Testis (tissue), 3 donors: ENCODE results near the gene GRIK5. TPM values are rescaled to one million over a fixed set of nuclear protein-coding genes. Genes with fewer than 3 reads are reported as not detected.

Experiments
- DNase-seq: peaks from one replicate; pipeline ENCODE4 v3.0.0-alpha.2; 2019
- H3K27ac ChIP-seq, 2 donors: fragments of 200-600 bp; sonication (generic); one replicate each; pipeline ENCODE4 v1.5.1; 2019
- H3K27me3 ChIP-seq: fragments of 200-600 bp; sonication (generic); one replicate; pipeline ENCODE4 v1.5.1; 2019
- H3K36me3 ChIP-seq: fragments of 200-600 bp; sonication (generic); one replicate; pipeline ENCODE4 v1.5.1; 2017; ENCODE audit warnings: low read depth; ENCODE audit errors: missing control alignments
- H3K4me1 ChIP-seq: fragments of 200-600 bp; sonication (generic); one replicate; pipeline ENCODE4 v1.5.1; 2019
- H3K4me3 ChIP-seq, 2 donors: fragments of 200-600 bp; sonication (generic); one replicate each; pipeline ENCODE4 v1.5.1; 2017 to 2019
- H3K9me3 ChIP-seq: fragments of 200-600 bp; sonication (generic); one replicate; pipeline ENCODE4 v1.5.1; 2017
- CTCF ChIP-seq, 3 experiments: fragments of 450-650 bp in 2 of 3; fragments of 200-600 bp in 1 of 3; sonication (generic) in 1 of 3; IDR thresholded peaks; one replicate each; pipeline ENCODE4 v1.5.1; 2016 to 2019; ENCODE audit warnings: antibody characterized with exemption in 3 of 3, mild to moderate bottlenecking in 2 of 3, moderate library complexity in 1 of 3
- POLR2A ChIP-seq: fragments of 450-650 bp; IDR thresholded peaks from one replicate; pipeline ENCODE4 v1.6.1; 2017; ENCODE audit warnings: antibody characterized with exemption, mild to moderate bottlenecking, moderate library complexity
- WGBS, 2 donors: methylation state at CpG; one replicate each; pipeline ENCODE4 v1.1.5; 2018; 5-methylcytosine and 5-hydroxymethylcytosine counted together
- intact Hi-C: fragments of 100-400 bp; cut with DNase I; formaldehyde crosslinking; loops from one replicate; pipeline ENCODE4 v1.15.1; 2023; ENCODE audit warnings: low total_unique reads
- polyA plus RNA-seq: library from polyadenylated mRNA; stranded (reverse); fragments of 350-450 nt; fragmentation: Illumina TruSeq; extraction: RNeasy Lipid Tissue Mini Kit (QIAGEN cat#74804); gene quantifications from one replicate; pipeline ENCODE4 v1.2.3, GENCODE V29; 2014; ENCODE audit warnings: low read depth, low replicate concordance; ENCODE audit not compliant: insufficient read depth
- total RNA-seq, 2 donors: library from RNA; depleted of rRNA; stranded (reverse); fragments of >200 nt; gene quantifications; one replicate each; pipeline ENCODE4 v1.2.3, GENCODE V29; 2016

The GRIK5 gene
- total and polyA plus RNA-seq, 3 donors from 2014 or later: 31.7 to 87.4 (median 43.8) TPM

- Histone ChIP-seq H3K4me3 (peak overlapping the region; percentile 94 to 97), H3K27me3 (no peaks in the 10 kb centered on the region), H3K4me1 (peaks cover 12% of the 10 kb centered on the region), H3K27ac (peak overlapping the region; percentile 83 to 95), H3K36me3 (no peaks in the 10 kb centered on the region), H3K9me3 (no peaks in the 10 kb centered on the region)
- WGBS, 2 donors: 0% methylated on average over 37 of the region's 43 CpGs; no CpG with 5 or more reads in 1 of the 2 donors
- DNase-seq: peak; percentile 92
- intact Hi-C loops: loop anchor here (10.0 kb wide), 1 partner anchor 84 kb away; the partner anchor contains the start of gene CD79A
- TF ChIP-seq POLR2A: peak; percentile 44
- no peak for TF ChIP-seq CTCF (IDR thresholded peaks at IDR 0.05)
These were observed 111.5 kb downstream of the GRIK5 start for GRCh38 chr19:41958367-41959055.

GRCh38 chr19:41957838-41958366 lies 112.1 kb downstream of the GRIK5 start:
- intact Hi-C loops: loop anchor here (10.0 kb wide), 1 partner anchor 83 kb away; the partner anchor contains the start of gene CD79A
- TF ChIP-seq POLR2A: no peak
- TF ChIP-seq CTCF (IDR thresholded peaks at IDR 0.05): peak; percentile 71 to 78 (median 76)
- DNase-seq: peak; percentile 72
- peak overlapping the region; percentile 94 to 97 for H3K4me3 ChIP-seq
- H3K36me3 ChIP-seq: no peaks in the 10 kb centered on the region
- H3K27ac ChIP-seq: peak overlapping the region in 1 of 2 donors; percentile 95
- H3K27me3 ChIP-seq: no peaks in the 10 kb centered on the region
- no peaks in the 10 kb centered on the region for H3K9me3 ChIP-seq
- 15 to 21% methylated on average over 9 to 10 of the region's 10 CpGs for WGBS, 2 donors
- peaks cover 12% of the 10 kb centered on the region for H3K4me1 ChIP-seq

- H3K27ac ChIP-seq: no peak overlapping the region
- TF ChIP-seq CTCF (IDR thresholded peaks at IDR 0.05): no peak
- no peak for TF ChIP-seq POLR2A
- no peak overlapping the region for H3K4me3 ChIP-seq
- no peaks in the 10 kb centered on the region for H3K27me3 ChIP-seq
- intact Hi-C loops: loop anchor here (10.0 kb wide), 1 partner anchor 82 kb away; the partner anchor contains the start of gene CD79A
- 75 to 79% methylated on average over 9 to 11 of the region's 11 CpGs for WGBS, 2 donors
- no peak for DNase-seq
- peaks cover 12% of the 10 kb centered on the region for H3K4me1 ChIP-seq
- H3K9me3 ChIP-seq: no peaks in the 10 kb centered on the region
- H3K36me3 ChIP-seq: no peaks in the 10 kb centered on the region
These were observed 112.7 kb downstream of the GRIK5 start for GRCh38 chr19:41957161-41957837.

GRCh38 chr19:41956621-41957020 lies 113.4 kb downstream of the GRIK5 start:
- intact Hi-C loops: loop anchor here (10.0 kb wide), 1 partner anchor 82 kb away; the partner anchor contains the start of gene CD79A
- TF ChIP-seq POLR2A (no peak), CTCF (IDR thresholded peaks at IDR 0.05) (no peak)
- no peaks in the 10 kb centered on the region for H3K36me3 ChIP-seq
- no peaks in the 10 kb centered on the region for H3K9me3 ChIP-seq
- WGBS, 2 donors: 89 to 90% methylated on average over 11 to 13 of the region's 13 CpGs
- H3K4me1 ChIP-seq: peaks cover 12% of the 10 kb centered on the region
- DNase-seq: no peak
- no peak overlapping the region for H3K27ac ChIP-seq
- no peak overlapping the region for H3K4me3 ChIP-seq
- H3K27me3 ChIP-seq: no peaks in the 10 kb centered on the region
